Measurements from ENCODE around the gene BEAN1. TPM values are rescaled to one million over a fixed set of nuclear protein-coding genes. Genes with fewer than 3 reads are reported as not detected.
A peak's percentile ranks its signal among the peaks of the same experiment; 100 is the strongest.

Gene BEAN1
- total RNA-seq, 1 experiment from 2014 or later: 0.24 TPM

DNA sequence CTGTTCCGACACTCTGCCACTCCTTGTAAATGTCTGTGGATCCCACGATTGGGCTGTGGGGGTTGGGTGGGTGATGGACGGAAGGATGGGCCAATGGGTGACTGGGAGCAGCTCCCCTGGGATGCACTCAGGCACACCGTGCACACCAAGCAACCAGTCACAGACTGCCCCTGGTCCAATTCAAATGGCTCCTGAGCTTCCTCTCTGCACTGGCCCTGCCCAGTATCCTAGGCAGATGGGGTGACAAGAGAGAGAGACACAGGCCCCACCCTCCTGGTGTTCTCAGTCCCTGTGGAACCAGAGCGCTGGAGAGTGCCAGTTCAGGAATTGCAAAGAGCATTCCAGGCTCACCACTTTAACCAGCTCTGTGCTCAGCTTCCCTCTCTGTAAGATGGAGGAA is 32.8 kb downstream of the BEAN1 start:
- Histone ChIP-seq H2BK120ac (ENCODE audit: low read depth, low read length, poor library complexity, severe bottlenecking) (no peak overlapping the region), H2BK5ac (ENCODE audit: insufficient read length, low read length) (no peak overlapping the region), H2BK15ac (ENCODE audit: low read depth, low read length) (no peak overlapping the region), H3K9me3 (ENCODE audit: control insufficient read depth, low read depth, low read length) (no peaks in the 10 kb centered on the region), H4K5ac (ENCODE audit: insufficient read length, low read depth, low read length) (no peak overlapping the region), H3K9ac (ENCODE audit: extremely low read depth, insufficient read length, low read length) (no peak overlapping the region), H3K23ac (ENCODE audit: insufficient read length, low read depth, low read length) (no peak overlapping the region), H2BK20ac (ENCODE audit: low read depth, low read length, poor library complexity, severe bottlenecking) (no peak overlapping the region), H3T11ph (ENCODE audit: low read length) (no peak overlapping the region), H3K18ac (ENCODE audit: insufficient read length, low read depth, low read length) (no peak overlapping the region), H3K14ac (ENCODE audit: insufficient read depth, low read length) (no peak overlapping the region), H2AFZ (ENCODE audit: low read length) (no peak overlapping the region), H3K79me2 (ENCODE audit: insufficient read depth, low read length) (no peaks in the 10 kb centered on the region), H3K79me1 (ENCODE audit: insufficient read depth, low read depth, low read length, poor library complexity, severe bottlenecking) (no peaks in the 10 kb centered on the region), H3K4ac (ENCODE audit: low read depth, low read length) (no peak overlapping the region), H3K23me2 (ENCODE audit: insufficient read length, low read depth, low read length, poor library complexity, severe bottlenecking) (no peaks in the 10 kb centered on the region), H3K27me3 (ENCODE audit: insufficient read depth, low read length) (no peaks in the 10 kb centered on the region), H2BK12ac (ENCODE audit: insufficient read length, low read depth, low read length) (no peak overlapping the region), H4K20me1 (ENCODE audit: control insufficient read depth, insufficient read depth, insufficient read length) (no peaks in the 10 kb centered on the region), H4K8ac (replicated peaks; ENCODE audit: insufficient read length, low read depth, low read length) (no peak overlapping the region), H3K56ac (ENCODE audit: insufficient read length, low read depth, low read length) (no peak overlapping the region), H3K4me2 (ENCODE audit: insufficient read depth, insufficient read length, low read length) (no peak overlapping the region), H3K4me1 (ENCODE audit: insufficient read depth, low read length) (no peaks in the 10 kb centered on the region), H2AK5ac (ENCODE audit: insufficient read length, low read length) (no peak overlapping the region), H4K91ac (ENCODE audit: insufficient read length, low read depth, low read length) (no peak overlapping the region), H3K27ac (ENCODE audit: insufficient read length, low read depth, low read length) (no peak overlapping the region)
- H3K4me1 Mint-ChIP-seq: peaks cover 13 to 24% of the 10 kb centered on the region in 2 experiments
- no CpG with 5 or more reads among the region's 5 CpGs for WGBS (ENCODE audit: extremely low coverage, insufficient read length, low lambda C conversion rate)
- TF ChIP-seq, protein P1, sequence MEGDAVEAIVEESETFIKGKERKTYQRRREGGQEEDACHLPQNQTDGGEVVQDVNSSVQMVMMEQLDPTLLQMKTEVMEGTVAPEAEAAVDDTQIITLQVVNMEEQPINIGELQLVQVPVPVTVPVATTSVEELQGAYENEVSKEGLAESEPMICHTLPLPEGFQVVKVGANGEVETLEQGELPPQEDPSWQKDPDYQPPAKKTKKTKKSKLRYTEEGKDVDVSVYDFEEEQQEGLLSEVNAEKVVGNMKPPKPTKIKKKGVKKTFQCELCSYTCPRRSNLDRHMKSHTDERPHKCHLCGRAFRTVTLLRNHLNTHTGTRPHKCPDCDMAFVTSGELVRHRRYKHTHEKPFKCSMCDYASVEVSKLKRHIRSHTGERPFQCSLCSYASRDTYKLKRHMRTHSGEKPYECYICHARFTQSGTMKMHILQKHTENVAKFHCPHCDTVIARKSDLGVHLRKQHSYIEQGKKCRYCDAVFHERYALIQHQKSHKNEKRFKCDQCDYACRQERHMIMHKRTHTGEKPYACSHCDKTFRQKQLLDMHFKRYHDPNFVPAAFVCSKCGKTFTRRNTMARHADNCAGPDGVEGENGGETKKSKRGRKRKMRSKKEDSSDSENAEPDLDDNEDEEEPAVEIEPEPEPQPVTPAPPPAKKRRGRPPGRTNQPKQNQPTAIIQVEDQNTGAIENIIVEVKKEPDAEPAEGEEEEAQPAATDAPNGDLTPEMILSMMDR (conservative IDR thresholded peaks at IDR 0.05): no peak
- H3K9me3 Mint-ChIP-seq: no peaks in the 10 kb centered on the region
- no peak overlapping the region for H3K27ac Mint-ChIP-seq
- H3K27me3 Mint-ChIP-seq (ENCODE audit: low read depth): peaks cover 31% of the 10 kb centered on the region
- H3K4me3 Mint-ChIP-seq: no peak overlapping the region; a peak in 1 of 5 replicates
- no peaks in the 10 kb centered on the region for H3K36me3 Mint-ChIP-seq (ENCODE audit: insufficient read depth in 1 of 3, low read depth in 3 of 3)
- DNase-seq: peak; percentile 91
